Peyer's patch (tissue), 4 donors: Measurements from ENCODE around the gene MAP3K8.

Source experiments
- CTCF ChIP-seq, 6 experiments: fragments of 450-650 bp in 4 of 6; fragments of 200-600 bp in 2 of 6; sonication (generic) in 1 of 6; IDR thresholded peaks; one replicate each; pipeline ENCODE4 v1.5.1; 2017 to 2019; ENCODE audit warnings: antibody characterized with exemption in 6 of 6, mild to moderate bottlenecking in 3 of 6, moderate library complexity in 1 of 6
- POLR2A ChIP-seq, 2 donors: fragments of 450-650 bp; IDR thresholded peaks; one replicate each; pipeline ENCODE4 v1.5.1; 2017; ENCODE audit warnings: antibody characterized with exemption in 2 of 2, mild to moderate bottlenecking in 2 of 2, moderate library complexity in 2 of 2

- TF ChIP-seq CTCF (IDR thresholded peaks at IDR 0.05), result no peak
- no peak for TF ChIP-seq POLR2A (IDR thresholded peaks at IDR 0.05)
These were observed 77.1 kb downstream of the MAP3K8 start for GRCh38 chr10:30510932-30511700.
